ENCODE data around the gene TMEM221. TPM values are rescaled to one million over a fixed set of nuclear protein-coding genes. Genes with fewer than 3 reads are reported as not detected.

Gene TMEM221
- total RNA-seq, 1 experiment from 2014 or later: 3.4 TPM

DNA sequence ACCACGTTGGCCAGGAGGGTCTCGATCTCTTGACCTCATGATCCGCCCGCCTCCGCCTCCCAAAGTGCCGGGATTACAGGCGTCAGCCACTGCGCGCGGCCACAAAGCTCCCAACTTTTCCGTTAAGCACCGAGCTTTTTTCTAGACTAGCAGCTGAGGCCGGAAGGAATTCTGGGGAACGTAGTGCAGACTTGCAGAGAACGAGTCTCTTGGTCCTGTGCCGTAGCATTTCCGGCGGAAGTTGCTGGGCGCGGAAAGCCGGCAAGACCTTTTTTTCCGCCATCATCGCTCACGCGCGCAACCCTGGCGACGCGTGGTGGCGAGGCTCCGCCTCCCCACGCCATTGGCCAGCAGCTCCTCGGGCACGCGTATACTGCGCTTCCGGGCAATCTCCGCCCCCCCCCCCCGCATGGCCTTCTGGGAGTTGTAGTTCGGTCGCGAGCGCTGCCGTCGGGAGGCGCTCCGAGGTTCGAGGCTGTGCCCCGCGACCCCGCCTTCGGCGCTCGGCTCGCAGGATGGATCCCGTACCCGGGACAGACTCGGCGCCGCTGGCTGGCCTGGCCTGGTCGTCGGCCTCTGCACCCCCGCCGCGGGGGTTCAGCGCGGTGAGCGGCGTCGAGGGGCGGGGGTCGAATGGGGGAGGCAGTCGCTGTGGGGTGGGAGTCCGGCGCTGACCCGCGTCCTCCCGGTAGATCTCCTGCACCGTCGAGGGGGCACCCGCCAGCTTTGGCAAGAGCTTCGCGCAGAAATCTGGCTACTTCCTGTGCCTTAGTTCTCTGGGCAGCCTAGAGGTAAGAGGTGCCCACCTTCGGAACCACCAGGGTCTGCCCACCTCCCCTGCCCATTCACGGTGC is 28.6 kb downstream of the TMEM221 start, which contains the start of gene MVB12A (continued):
- TF ChIP-seq, protein P1, sequence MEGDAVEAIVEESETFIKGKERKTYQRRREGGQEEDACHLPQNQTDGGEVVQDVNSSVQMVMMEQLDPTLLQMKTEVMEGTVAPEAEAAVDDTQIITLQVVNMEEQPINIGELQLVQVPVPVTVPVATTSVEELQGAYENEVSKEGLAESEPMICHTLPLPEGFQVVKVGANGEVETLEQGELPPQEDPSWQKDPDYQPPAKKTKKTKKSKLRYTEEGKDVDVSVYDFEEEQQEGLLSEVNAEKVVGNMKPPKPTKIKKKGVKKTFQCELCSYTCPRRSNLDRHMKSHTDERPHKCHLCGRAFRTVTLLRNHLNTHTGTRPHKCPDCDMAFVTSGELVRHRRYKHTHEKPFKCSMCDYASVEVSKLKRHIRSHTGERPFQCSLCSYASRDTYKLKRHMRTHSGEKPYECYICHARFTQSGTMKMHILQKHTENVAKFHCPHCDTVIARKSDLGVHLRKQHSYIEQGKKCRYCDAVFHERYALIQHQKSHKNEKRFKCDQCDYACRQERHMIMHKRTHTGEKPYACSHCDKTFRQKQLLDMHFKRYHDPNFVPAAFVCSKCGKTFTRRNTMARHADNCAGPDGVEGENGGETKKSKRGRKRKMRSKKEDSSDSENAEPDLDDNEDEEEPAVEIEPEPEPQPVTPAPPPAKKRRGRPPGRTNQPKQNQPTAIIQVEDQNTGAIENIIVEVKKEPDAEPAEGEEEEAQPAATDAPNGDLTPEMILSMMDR (IDR thresholded peaks at IDR 0.05 in 2 of 3, conservative IDR thresholded peaks at IDR 0.05 in 1 of 3; ENCODE audit: borderline replicate concordance in 1 of 3, insufficient read depth in 1 of 3, low read depth in 2 of 3, low read length in 2 of 3): no peak

DNA sequence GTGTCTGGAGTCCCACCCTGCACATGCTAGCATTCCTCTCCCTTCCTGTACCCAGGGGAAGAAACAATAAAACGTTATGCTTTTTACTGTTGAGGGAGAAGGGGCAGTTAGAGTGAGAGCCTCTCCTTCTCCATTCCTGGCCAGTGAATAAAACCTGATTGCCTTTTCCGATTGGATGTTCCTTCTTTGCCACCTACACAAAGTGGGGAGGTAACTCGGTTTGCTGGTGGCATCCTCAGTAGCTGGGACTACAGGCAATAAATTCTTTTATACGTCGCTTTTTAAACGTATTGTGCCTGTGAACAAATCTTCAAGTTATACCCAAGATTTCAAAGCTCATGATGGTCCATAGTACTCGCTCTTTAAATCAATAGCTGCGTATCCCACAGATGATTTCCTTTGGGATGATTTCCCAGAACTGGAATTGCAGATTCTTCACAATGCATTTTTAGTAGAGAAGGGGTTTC is 29.3 kb downstream of the TMEM221 start:
- H3K4me3 ChIP-seq (replicated peaks in 1 of 2; ENCODE audit: low read depth in 1 of 2, low read length in 2 of 2): peak overlapping the region; percentile 53 to 93
- ATAC-seq: no peak
- BruUV-seq (replicated peaks): TSS peak; percentile 98
- no peak overlapping the region for H2AFZ ChIP-seq (ENCODE audit: low read depth, low read length, poor library complexity, severe bottlenecking)
- ChIA-PET CTCF (interaction anchor here (0.6 to 1.2 kb wide), 8 partner anchors 10 to 368 kb away, joined by 3 to 5 read pairs (median 3); partner anchors contain the start of gene TMEM221), RAD21 (ENCODE audit: low non-redundant PET in 1 of 2, low total read pairs in 2 of 2, uncharacterized antibody in 2 of 2, unreplicated experiment in 2 of 2) (no interaction called here), POLR2A (interaction anchor here (0.6 to 2.8 kb wide), 9 partner anchors 10 to 562 kb away, joined by 3 to 21 read pairs (median 4); partner anchors contain the start of genes B3GNT3, BST2, DDA1 and RPL18A)
- H3K9me2 ChIP-seq (ENCODE audit: insufficient read depth): no peaks in the 10 kb centered on the region
- intact Hi-C loops (cut with micrococcal nuclease): no loop called here
- H3K27me3 ChIP-seq (ENCODE audit: insufficient read depth, low read length): no peaks in the 10 kb centered on the region
- peaks cover 5 to 28% of the 10 kb centered on the region in 2 experiments; a peak in 3 of 4 replicates for H3K4me1 ChIP-seq (ENCODE audit: control insufficient read depth in 1 of 2, insufficient read depth in 2 of 2, low read length in 2 of 2)
- TF ChIP-seq, protein P2, sequence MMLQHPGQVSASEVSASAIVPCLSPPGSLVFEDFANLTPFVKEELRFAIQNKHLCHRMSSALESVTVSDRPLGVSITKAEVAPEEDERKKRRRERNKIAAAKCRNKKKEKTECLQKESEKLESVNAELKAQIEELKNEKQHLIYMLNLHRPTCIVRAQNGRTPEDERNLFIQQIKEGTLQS (IDR thresholded peaks at IDR 0.05): no peak
- TF ChIP-seq ELF1 (IDR thresholded peaks at IDR 0.05; ENCODE audit: borderline replicate concordance, low read depth) (no peak), POLR2A (IDR thresholded peaks at IDR 0.05; ENCODE audit: borderline replicate concordance, extremely low read depth, insufficient read depth, insufficient read length) (peak; percentile 50), SRF (IDR thresholded peaks at IDR 0.05; ENCODE audit: low read depth) (no peak; the same call in 1 of the 2 replicates), CEBPB (IDR thresholded peaks at IDR 0.05; ENCODE audit: low read depth) (no peak)
- H3K79me2 ChIP-seq (ENCODE audit: insufficient read depth, low read length): peaks cover 10% of the 10 kb centered on the region; the same call in 1 of the 2 replicates
- no peaks in the 10 kb centered on the region for H3K9me3 ChIP-seq (ENCODE audit: control insufficient read depth in 1 of 2, insufficient read depth in 1 of 2, low read depth in 1 of 2, low read length in 2 of 2)
- DNase-seq (ENCODE audit: low read depth, low spot score): no peak
- no peaks in the 10 kb centered on the region for H4K20me1 ChIP-seq (ENCODE audit: insufficient read depth)
- peak overlapping the region; percentile 87 for H3K27ac ChIP-seq (ENCODE audit: low read depth, low read length)
- no peaks in the 10 kb centered on the region for H3K36me3 ChIP-seq (ENCODE audit: control insufficient read depth in 1 of 2, insufficient read depth in 2 of 2, low read length in 2 of 2)
- H3K9ac ChIP-seq (ENCODE audit: low read length): peak overlapping the region; percentile 78
- peak overlapping the region; percentile 91 for H3K4me2 ChIP-seq (ENCODE audit: low read length)
